ENCODE results near the gene WNK4.

WNK4 gene

DNA sequence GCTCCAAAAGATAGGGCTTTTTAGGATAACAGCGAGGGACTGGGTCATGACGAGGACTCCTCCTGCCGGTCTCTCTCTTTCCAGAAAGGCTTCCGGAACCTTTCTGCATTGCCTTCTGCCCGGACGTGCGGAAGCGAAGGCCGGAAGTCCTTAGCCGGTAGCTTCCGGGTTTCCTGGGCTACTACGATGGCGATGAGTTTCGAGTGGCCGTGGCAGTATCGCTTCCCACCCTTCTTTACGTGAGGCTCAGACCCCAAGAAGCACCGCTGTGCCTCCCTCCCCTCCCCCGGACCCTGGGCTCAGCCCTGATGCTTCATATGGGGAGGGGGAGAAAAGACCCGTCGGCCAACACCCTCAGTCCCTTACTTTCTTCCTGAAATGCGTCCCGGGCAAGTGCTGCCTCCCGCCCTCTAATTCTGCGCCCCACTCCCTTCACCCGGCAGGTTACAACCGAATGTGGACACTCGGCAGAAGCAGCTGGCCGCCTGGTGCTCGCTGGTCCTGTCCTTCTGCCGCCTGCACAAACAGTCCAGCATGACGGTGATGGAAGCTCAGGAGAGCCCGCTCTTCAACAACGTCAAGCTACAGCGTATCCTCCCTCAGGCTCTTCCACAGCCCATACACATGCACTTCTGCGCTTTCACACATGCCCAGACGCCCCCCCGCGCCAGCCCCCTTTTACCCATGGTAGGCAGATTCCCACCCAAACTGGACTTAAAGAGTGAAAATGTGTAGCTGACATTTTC lies 6.9 kb upstream of the WNK4 start, which contains the start of gene VPS25:
TSS of gene VPS25 (plus strand) at position 160 of the 746 bp plus-strand sequence. CDS start at position 187, 27 bp downstream.
- DNase-seq = peak; percentile 82

DNA sequence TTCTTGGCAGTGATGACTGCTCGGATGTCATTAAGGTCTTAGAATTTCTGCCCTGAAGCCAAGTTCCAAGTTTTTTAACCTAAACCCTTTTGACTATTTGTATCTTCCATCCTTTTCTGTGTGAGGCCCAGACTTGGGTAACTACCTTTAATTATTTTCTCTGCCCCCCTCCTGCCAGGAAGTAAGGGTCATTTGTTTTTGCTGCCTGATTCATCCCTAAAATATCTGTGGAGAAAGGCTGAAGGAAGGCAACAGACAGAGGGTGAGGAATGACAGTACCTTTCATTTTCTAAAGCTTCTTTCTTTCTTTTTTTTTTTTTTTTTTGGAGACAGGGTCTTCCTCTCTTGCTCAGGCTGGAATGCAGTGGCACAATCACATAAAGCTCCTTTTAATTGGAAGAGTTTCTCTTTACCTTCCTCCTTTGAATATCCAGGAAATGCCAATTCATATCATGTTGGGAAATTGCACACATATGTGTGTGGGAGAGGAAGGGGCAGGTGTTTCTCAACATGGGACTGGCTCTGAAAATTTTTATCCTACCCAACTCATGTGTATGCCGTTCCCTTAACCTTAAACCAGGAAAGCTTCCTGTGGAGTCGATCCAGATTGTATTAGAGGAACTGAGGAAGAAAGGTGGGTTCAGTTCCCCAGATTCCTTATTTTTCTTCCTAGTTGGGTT lies 6.2 kb upstream of the WNK4 start:
- DNase-seq = no peak

DNA sequence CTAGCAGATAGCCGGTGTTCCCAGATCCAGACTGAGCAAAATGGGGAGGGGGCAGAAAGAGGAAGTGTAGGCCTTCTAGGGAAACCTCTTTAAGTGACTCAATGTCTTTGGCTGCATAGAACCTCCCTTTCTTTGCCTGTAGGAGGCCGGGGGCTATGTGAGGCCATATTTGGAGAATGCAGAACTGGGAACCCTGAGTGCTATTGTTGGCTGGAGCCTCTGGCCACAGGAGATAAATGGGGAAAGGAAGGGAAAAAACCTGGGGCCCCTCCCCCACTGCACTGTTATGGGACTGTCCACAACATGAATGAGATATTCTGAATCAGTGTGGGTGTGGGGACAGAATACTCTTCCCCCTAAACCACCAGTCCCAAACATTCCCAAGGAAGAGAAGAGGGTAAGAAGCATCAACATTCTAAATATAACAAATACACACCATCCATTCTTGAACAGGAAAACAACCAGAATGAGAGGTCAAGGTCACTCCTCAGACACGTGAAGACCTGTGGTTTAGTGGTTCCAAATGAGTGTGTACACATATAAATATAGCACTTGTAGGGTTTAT lies 4.8 kb upstream of the WNK4 start:
- no peak for DNase-seq

- DNase-seq = no peak
Measured at GRCh38 chr17:42778570-42778969, 1.8 kb upstream of the WNK4 start.

- no peak for DNase-seq
Measured at GRCh38 chr17:42779304-42779935, 990 bp upstream of the WNK4 start.

GRCh38 chr17:42780851-42781638 lies 635 bp downstream of the WNK4 start:
- DNase-seq = no peak

DNA sequence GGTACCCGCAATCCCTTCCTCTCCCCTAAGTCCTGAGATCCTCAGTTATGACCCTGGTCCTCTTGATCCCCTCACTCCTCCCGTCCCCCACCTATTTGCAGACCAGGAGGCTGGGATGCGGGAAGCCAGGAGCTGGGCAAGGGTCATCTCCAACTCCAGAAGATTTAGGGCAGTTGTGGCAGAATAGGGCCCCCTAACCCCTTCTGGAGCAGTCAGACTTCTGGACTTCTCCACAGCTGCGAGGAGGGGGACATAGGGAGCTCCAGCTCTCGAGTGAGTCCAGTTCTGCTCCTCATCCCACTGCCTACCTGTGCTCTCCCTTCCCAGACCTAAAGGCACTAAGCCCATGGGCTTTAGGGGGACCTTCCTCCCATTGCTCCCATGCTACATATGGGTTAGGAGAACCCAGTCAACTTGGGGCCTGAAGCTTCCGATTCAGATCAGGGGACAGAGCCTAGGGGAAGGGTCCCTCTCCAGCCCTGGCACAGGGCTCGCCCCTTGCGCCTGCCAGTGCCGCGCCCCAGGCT lies 1.3 kb downstream of the WNK4 start:
- DNase-seq = no peak

- DNase-seq = peak; percentile 81
Measured at GRCh38 chr17:42782166-42783061, 2.0 kb downstream of the WNK4 start.

GRCh38 chr17:42783062-42783790 lies 2.8 kb downstream of the WNK4 start:
- DNase-seq = no peak

DNA sequence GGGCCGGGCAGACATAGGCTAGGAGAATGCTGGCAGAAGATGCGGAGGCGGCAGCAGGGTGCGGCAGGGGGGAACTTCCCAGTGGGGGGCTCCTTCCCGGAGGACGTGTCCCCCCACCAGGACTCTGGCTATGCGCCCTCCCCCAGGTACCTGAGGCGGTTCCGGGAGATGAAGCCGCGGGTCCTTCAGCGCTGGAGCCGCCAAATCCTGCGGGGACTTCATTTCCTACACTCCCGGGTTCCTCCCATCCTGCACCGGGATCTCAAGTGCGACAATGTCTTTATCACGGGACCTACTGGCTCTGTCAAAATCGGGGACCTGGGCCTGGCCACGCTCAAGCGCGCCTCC lies 3.4 kb downstream of the WNK4 start:
- no peak for DNase-seq

DNA sequence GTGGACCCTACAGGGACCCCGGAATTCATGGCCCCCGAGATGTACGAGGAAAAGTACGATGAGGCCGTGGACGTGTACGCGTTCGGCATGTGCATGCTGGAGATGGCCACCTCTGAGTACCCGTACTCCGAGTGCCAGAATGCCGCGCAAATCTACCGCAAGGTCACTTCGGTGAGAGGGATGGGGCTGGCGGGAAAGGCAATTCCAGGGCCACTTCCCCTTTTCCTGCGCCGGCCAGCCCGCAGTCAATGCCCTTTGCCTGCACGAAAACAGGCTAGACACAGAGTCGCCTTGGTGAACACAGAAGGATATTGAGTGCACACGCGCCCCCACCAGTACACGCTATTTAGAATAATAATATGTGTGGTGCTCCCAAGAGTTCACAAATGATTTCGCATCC lies 4.0 kb downstream of the WNK4 start:
- DNase-seq = no peak

GRCh38 chr17:42784811-42785592 lies 4.6 kb downstream of the WNK4 start:
- no peak for DNase-seq

DNA sequence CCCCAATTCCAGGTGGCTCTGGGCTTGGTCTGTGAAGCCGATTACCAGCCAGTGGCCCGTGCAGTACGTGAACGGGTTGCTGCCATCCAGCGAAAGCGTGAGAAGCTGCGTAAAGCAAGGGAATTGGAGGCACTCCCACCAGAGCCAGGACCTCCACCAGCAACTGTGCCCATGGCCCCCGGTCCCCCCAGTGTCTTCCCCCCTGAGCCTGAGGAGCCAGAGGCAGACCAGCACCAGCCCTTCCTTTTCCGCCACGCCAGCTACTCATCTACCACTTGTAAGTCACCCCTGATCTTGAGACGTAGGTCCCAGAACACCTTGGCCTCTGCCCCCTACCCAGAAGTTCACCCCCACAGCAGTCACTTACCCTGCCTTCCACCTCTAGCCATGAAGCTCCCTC lies 6.9 kb downstream of the WNK4 start:
- no peak for DNase-seq

GRCh38 chr17:42791948-42792347 lies 11.5 kb downstream of the WNK4 start:
- no peak for DNase-seq

- no peak for DNase-seq
Measured at GRCh38 chr17:42792545-42792944, 12.1 kb downstream of the WNK4 start.

- no peak for DNase-seq
Measured at GRCh38 chr17:42795061-42795460, 14.7 kb downstream of the WNK4 start.

DNA sequence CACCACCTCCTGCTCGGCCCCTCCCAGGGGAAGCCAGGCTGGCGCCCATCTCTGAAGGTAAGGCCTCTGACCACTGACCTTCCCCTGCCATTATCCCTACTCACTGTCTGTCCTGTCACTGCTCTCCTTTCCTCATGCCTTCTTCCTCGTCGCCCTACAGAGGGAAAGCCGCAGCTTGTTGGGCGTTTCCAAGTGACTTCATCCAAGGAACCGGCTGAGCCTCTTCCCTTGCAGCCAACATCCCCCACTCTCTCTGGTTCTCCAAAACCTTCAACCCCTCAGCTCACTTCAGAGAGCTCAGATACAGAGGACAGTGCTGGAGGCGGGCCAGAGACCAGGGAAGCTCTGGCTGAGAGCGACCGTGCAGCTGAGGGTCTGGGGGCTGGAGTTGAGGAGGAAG lies 15.1 kb downstream of the WNK4 start:
- DNase-seq = no peak

- DNase-seq = no peak
Measured at GRCh38 chr17:42796066-42796758, 15.8 kb downstream of the WNK4 start.

Data from left hindlimb (tissue), 1 donor.